Mammary epithelial cell (primary cell): ENCODE results near the gene FRMPD1.

Source experiments
- EZH2 ChIP-seq: IDR thresholded peaks from 2 replicates; pipeline ENCODE4 v1.6.1; 2012; ENCODE audit warnings: low read length, inconsistent platforms, borderline replicate concordance
- TF ChIP-seq, protein P1 (sequence below), 2 donors: IDR thresholded peaks in 1 of 2; conservative IDR thresholded peaks in 1 of 2; 2 replicates each; pipeline ENCODE4 v1.5.1; 2011 to 2012; ENCODE audit warnings: inconsistent platforms in 2 of 2, low read length in 2 of 2, mild to moderate bottlenecking in 2 of 2, control low read depth in 1 of 2, low read depth in 1 of 2; ENCODE audit not compliant: insufficient read depth in 1 of 2; ENCODE audit errors: extremely low read depth in 1 of 2

DNA sequence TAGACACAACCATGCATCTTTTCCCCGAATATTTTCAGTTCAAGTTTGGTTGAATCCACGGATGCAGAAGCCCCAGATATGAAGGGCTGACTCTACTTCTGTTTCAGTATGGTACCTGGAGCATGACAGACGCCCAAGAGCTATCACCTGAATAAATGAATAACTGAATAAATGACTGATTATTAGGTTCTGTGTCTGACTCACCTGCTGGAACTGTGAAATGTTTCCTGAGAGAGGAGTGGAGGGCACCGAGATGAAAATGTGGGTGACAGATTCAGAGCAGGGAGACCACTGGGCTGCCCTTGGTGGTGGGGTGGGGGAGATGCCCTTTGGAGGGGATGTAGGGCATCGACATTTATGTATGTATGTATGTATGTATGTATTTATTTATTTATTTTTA, 13.2 kb downstream of the FRMPD1 start:
- TF ChIP-seq, protein P1, sequence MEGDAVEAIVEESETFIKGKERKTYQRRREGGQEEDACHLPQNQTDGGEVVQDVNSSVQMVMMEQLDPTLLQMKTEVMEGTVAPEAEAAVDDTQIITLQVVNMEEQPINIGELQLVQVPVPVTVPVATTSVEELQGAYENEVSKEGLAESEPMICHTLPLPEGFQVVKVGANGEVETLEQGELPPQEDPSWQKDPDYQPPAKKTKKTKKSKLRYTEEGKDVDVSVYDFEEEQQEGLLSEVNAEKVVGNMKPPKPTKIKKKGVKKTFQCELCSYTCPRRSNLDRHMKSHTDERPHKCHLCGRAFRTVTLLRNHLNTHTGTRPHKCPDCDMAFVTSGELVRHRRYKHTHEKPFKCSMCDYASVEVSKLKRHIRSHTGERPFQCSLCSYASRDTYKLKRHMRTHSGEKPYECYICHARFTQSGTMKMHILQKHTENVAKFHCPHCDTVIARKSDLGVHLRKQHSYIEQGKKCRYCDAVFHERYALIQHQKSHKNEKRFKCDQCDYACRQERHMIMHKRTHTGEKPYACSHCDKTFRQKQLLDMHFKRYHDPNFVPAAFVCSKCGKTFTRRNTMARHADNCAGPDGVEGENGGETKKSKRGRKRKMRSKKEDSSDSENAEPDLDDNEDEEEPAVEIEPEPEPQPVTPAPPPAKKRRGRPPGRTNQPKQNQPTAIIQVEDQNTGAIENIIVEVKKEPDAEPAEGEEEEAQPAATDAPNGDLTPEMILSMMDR (conservative IDR thresholded peaks at IDR 0.05 in 1 of 2, IDR thresholded peaks at IDR 0.05 in 1 of 2; ENCODE audit: extremely low read depth in 1 of 2, insufficient read depth in 1 of 2, low read depth in 1 of 2, low read length in 2 of 2): no peak
- no peak for TF ChIP-seq EZH2
